ENCODE results near the gene SH3D19.

The SH3D19 gene

GRCh38 chr4:151219948-151220347, 105.5 kb downstream of the SH3D19 start:
- H3K36me3 ChIP-seq (ENCODE audit: control insufficient read depth, insufficient read depth, low read length): no peaks in the 10 kb centered on the region
- TF ChIP-seq CTCF (IDR thresholded peaks at IDR 0.05; ENCODE audit: insufficient read depth, low read length, poor library complexity, severe bottlenecking): no peak
- H3K27me3 ChIP-seq (replicated peaks; ENCODE audit: control insufficient read depth, insufficient read depth, low read length): no peaks in the 10 kb centered on the region
- no peak for DNase-seq (ENCODE audit: extremely low read depth, insufficient read length)
- H3K4me3 ChIP-seq (replicated peaks; ENCODE audit: low read depth, low read length): no peak overlapping the region

DNA sequence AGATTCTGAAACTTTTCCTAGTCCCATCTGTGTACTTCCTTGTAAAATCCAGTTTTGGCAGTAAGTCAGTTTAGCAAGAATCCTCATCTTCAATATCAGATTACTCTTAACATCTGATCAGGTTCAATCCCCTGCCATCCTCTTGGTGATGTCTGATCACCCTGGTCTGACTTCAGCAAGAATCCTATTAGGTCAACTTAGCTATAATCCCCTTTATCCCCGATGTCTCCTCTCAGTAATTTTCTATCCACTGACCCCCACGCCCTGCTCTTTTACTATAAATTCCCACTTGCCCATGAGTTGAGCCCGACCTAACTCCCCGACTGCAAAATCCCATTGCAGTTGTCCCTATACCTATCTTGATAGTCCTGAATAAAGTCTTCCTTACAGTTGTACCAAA, 106.3 kb downstream of the SH3D19 start:
- no peak for DNase-seq (ENCODE audit: extremely low read depth, insufficient read length)

GRCh38 chr4:151218343-151218742, 107.1 kb downstream of the SH3D19 start:
- H3K4me3 ChIP-seq (replicated peaks; ENCODE audit: low read depth, low read length): no peak overlapping the region
- no peak for DNase-seq (ENCODE audit: extremely low read depth, insufficient read length)
- H3K36me3 ChIP-seq (ENCODE audit: control insufficient read depth, insufficient read depth, low read length): no peaks in the 10 kb centered on the region
- no peak for TF ChIP-seq CTCF (IDR thresholded peaks at IDR 0.05; ENCODE audit: insufficient read depth, low read length, poor library complexity, severe bottlenecking)
- H3K27me3 ChIP-seq (replicated peaks; ENCODE audit: control insufficient read depth, insufficient read depth, low read length): no peaks in the 10 kb centered on the region

More for the DNA sequence above, 106.3 kb downstream of the SH3D19 start:
- no peak overlapping the region for H3K4me3 ChIP-seq (replicated peaks; ENCODE audit: low read depth, low read length)
- H3K36me3 ChIP-seq (ENCODE audit: control insufficient read depth, insufficient read depth, low read length): no peaks in the 10 kb centered on the region
- TF ChIP-seq CTCF (IDR thresholded peaks at IDR 0.05; ENCODE audit: insufficient read depth, low read length, poor library complexity, severe bottlenecking): no peak
- no peaks in the 10 kb centered on the region for H3K27me3 ChIP-seq (replicated peaks; ENCODE audit: control insufficient read depth, insufficient read depth, low read length)

DNA sequence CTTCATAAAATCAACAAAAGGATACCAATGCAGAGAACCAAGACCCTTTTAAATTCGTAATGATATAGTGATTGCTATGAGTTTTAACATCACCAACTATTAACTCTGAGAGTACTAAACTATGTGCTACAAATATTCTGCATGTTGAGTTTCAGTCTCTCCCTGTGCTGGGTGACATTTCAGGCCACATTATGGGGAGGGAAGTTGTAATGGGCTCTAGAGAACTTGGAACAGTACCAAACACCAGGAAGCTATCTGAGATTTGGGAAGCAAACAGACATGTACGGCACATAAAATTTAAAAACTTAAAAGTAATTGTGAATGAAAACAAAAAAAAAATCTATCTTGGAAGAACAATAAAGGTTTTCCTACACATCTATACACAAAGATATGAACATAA, 108.1 kb downstream of the SH3D19 start:
- no peak for TF ChIP-seq CTCF (IDR thresholded peaks at IDR 0.05; ENCODE audit: insufficient read depth, low read length, poor library complexity, severe bottlenecking)
- no peak for DNase-seq (ENCODE audit: extremely low read depth, insufficient read length)
- Histone ChIP-seq H3K36me3 (ENCODE audit: control insufficient read depth, insufficient read depth, low read length) (no peaks in the 10 kb centered on the region), H3K27me3 (replicated peaks; ENCODE audit: control insufficient read depth, insufficient read depth, low read length) (no peaks in the 10 kb centered on the region), H3K4me3 (replicated peaks; ENCODE audit: low read depth, low read length) (no peak overlapping the region)

- TF ChIP-seq CTCF (IDR thresholded peaks at IDR 0.05; ENCODE audit: insufficient read depth, low read length, poor library complexity, severe bottlenecking): no peak
- Histone ChIP-seq H3K4me3 (replicated peaks; ENCODE audit: low read depth, low read length) (no peak overlapping the region), H3K36me3 (ENCODE audit: control insufficient read depth, insufficient read depth, low read length) (no peaks in the 10 kb centered on the region), H3K27me3 (replicated peaks; ENCODE audit: control insufficient read depth, insufficient read depth, low read length) (no peaks in the 10 kb centered on the region)
- DNase-seq (ENCODE audit: extremely low read depth, insufficient read length): no peak
These were observed 110.1 kb downstream of the SH3D19 start for GRCh38 chr4:151215295-151215694.

DNA sequence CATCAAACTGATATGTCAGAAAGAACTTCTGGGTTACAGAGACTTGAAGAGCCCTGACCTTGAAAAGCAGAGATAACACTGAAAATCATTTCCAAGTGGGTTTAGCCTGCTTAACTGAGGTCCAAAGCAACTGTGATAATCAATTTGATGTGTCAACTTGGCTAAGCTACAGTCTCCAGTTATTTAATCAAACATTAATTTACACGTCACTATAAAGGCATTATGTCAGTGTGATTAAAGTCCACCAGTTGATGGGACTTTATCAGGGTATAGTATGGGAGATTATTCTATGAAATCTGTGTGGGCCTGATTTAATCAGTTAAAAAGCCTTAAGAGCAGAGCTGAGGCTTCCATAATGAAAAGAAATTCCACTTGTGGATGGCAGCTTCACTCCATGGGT, 117.5 kb downstream of the SH3D19 start:
- no peaks in the 10 kb centered on the region for H3K27me3 ChIP-seq (replicated peaks; ENCODE audit: control insufficient read depth, insufficient read depth, low read length)
- H3K4me3 ChIP-seq (replicated peaks; ENCODE audit: low read depth, low read length): no peak overlapping the region
- no peak for TF ChIP-seq CTCF (IDR thresholded peaks at IDR 0.05; ENCODE audit: insufficient read depth, low read length, poor library complexity, severe bottlenecking)
- no peak for DNase-seq (ENCODE audit: extremely low read depth, insufficient read length)
- no peaks in the 10 kb centered on the region for H3K36me3 ChIP-seq (ENCODE audit: control insufficient read depth, insufficient read depth, low read length)
